Right ventricle myocardium superior (tissue), 1 donor: ENCODE results near the gene GDPD5. TPM values are rescaled to one million over a fixed set of nuclear protein-coding genes. Genes with fewer than 3 reads are reported as not detected.

ENCODE experiments used
- ATAC-seq: fragments of 200-7000 bp; cut with Tn5 transposase; one replicate; pipeline ENCODE4 v1.9.1; 2020; ENCODE audit warnings: mild to moderate bottlenecking; ENCODE audit not compliant: poor library complexity
- DNase-seq: peaks from one replicate; pipeline ENCODE4 v3.0.0-alpha.2; 2020
- intact Hi-C: fragments of 100-400 bp; cut with DNase I; formaldehyde crosslinking; loops from one replicate; pipeline ENCODE4 v1.11.2; 2022
- long read RNA-seq: library from polyadenylated mRNA; unstranded; transcript quantifications from one replicate; pipeline ENCODE4 v2.0.0, GENCODE V29; 2021
- total RNA-seq: library from RNA; stranded (reverse); fragmentation: NEBNext Ultra II Directional; extraction: Animal tissue kit (Norgen Biotek cat#: 25700); gene quantifications from one replicate; pipeline ENCODE4 v1.2.1, GENCODE V29; 2021
- donor health status: DM: no; HTN: yes; CAD: no; lungs with severe emphysema.

Gene GDPD5
- 6.5 TPM for total RNA-seq
- long read RNA-seq, transcript GDPD5-201 (17 exons, 3,523 nt), result major isoform, 9 of 15 reads
- long read RNA-seq, partial matches to known transcripts, result 1 of 15 reads
- long read RNA-seq, other reads (novel, unspliced or antisense), result 5 of 15 reads

GRCh38 chr11:75525433-75526191, at the start of gene GDPD5:
Gene GDPD5 (minus strand): TSS chr11:75525941. CDS start chr11:75477735, 48,206 bp downstream.
- ATAC-seq (peak; percentile 99), DNase-seq (peak; percentile 89)
- intact Hi-C loops, result no loop called here

- ATAC-seq, result no peak
- peak; percentile 13 for DNase-seq
Measured at GRCh38 chr11:75574698-75575602, 49.2 kb upstream of the GDPD5 start.

GRCh38 chr11:75572744-75573143, 47.0 kb upstream of the GDPD5 start:
- ATAC-seq (peak; percentile 63), DNase-seq (no peak)
- intact Hi-C loops, result no loop called here

More at GRCh38 chr11:75574698-75575602, 49.2 kb upstream of the GDPD5 start:
- intact Hi-C loops, result no loop called here

- ATAC-seq (no peak), DNase-seq (no peak)
- intact Hi-C loops, result no loop called here
Measured at GRCh38 chr11:75571625-75572024, 45.9 kb upstream of the GDPD5 start.

GRCh38 chr11:75570559-75571139, 44.9 kb upstream of the GDPD5 start:
- intact Hi-C loops, result no loop called here
- ATAC-seq, result no peak
- peak; percentile 10 for DNase-seq

- peak; percentile 9 for DNase-seq
- ATAC-seq, result no peak
- intact Hi-C loops, result no loop called here
Measured at GRCh38 chr11:75568616-75569219, 43.0 kb upstream of the GDPD5 start.

GRCh38 chr11:75567971-75568370, 42.2 kb upstream of the GDPD5 start:
- ATAC-seq (no peak), DNase-seq (no peak)
- intact Hi-C loops, result no loop called here

GRCh38 chr11:75566763-75567279, 41.1 kb upstream of the GDPD5 start:
- intact Hi-C loops, result no loop called here
- ATAC-seq, result no peak
- DNase-seq, result peak; percentile 38

- peak; percentile 39 for DNase-seq
- intact Hi-C loops, result no loop called here
- ATAC-seq, result no peak
Measured at GRCh38 chr11:75565916-75566762, 40.4 kb upstream of the GDPD5 start.

- DNase-seq (peak; percentile 78), ATAC-seq (peak; percentile 23)
- intact Hi-C loops, result no loop called here
Measured at GRCh38 chr11:75565221-75565814, 39.6 kb upstream of the GDPD5 start.

- ATAC-seq, result no peak
- peak; percentile 75 for DNase-seq
- intact Hi-C loops, result no loop called here
Measured at GRCh38 chr11:75563978-75564552, 38.3 kb upstream of the GDPD5 start.

GRCh38 chr11:75563501-75563977, 37.8 kb upstream of the GDPD5 start:
- no peak for DNase-seq
- intact Hi-C loops, result no loop called here
- no peak for ATAC-seq

- DNase-seq (peak; percentile 71), ATAC-seq (peak; percentile 2)
- intact Hi-C loops, result no loop called here
Measured at GRCh38 chr11:75562836-75563484, 37.2 kb upstream of the GDPD5 start.

- intact Hi-C loops, result no loop called here
- ATAC-seq, result peak; percentile 88
Measured at GRCh38 chr11:75562048-75562835, 36.5 kb upstream of the GDPD5 start, which contains the start of gene SERPINH1. Gene SERPINH1 (plus strand): TSS chr11:75562253. CDS start chr11:75566350, 4,097 bp downstream.

GRCh38 chr11:75561426-75562047, 35.8 kb upstream of the GDPD5 start:
- intact Hi-C loops, result no loop called here
- DNase-seq, result peak; percentile 30
- ATAC-seq, result no peak

More at GRCh38 chr11:75562048-75562835, 36.5 kb upstream of the GDPD5 start, which contains the start of gene SERPINH1:
- DNase-seq, result peak; percentile 90
